22Rv1 (cell line): ENCODE results near the gene FBXL3.

Source experiments
- ZFX ChIP-seq: fragments of 450-650 bp; IDR thresholded peaks from 2 replicates; pipeline ENCODE4 v1.6.1; 2017; ENCODE audit warnings: antibody characterized with exemption, borderline replicate concordance
- TF ChIP-seq, protein P1 (sequence below): fragments of 450-650 bp; IDR thresholded peaks from 2 replicates; pipeline ENCODE4 v1.5.1; 2017; ENCODE audit warnings: mild to moderate bottlenecking

DNA sequence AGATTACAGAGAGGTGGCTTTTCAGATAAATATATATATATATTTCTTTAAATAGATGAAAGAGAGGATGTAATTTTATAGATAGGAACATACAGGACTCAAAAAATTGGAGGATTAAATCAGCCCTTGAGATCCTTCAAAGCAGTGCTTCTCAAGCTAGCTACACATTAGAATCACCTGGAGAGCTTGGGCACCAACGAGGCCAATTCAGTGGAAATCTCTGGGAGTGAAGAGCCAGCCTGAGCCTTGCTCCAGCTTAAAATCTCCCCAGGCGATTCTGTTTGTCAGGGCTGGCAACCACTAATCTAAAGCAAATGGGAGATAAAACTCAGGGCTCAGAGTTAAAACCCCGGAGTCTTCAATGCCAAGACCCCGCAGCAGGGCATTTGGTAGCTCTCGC lies 50.0 kb downstream of the FBXL3 start:
- TF ChIP-seq, protein P1, sequence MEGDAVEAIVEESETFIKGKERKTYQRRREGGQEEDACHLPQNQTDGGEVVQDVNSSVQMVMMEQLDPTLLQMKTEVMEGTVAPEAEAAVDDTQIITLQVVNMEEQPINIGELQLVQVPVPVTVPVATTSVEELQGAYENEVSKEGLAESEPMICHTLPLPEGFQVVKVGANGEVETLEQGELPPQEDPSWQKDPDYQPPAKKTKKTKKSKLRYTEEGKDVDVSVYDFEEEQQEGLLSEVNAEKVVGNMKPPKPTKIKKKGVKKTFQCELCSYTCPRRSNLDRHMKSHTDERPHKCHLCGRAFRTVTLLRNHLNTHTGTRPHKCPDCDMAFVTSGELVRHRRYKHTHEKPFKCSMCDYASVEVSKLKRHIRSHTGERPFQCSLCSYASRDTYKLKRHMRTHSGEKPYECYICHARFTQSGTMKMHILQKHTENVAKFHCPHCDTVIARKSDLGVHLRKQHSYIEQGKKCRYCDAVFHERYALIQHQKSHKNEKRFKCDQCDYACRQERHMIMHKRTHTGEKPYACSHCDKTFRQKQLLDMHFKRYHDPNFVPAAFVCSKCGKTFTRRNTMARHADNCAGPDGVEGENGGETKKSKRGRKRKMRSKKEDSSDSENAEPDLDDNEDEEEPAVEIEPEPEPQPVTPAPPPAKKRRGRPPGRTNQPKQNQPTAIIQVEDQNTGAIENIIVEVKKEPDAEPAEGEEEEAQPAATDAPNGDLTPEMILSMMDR = no peak
- no peak for TF ChIP-seq ZFX
